NCI-H226 (cell line): ENCODE results near the gene ALOXE3.
"Not testable (repeated sequence)": the region's sequence is repeated elsewhere in the genome, so short reads cannot be mapped to it uniquely, and the experiment has no call there.

Experiments
- DNase-seq: peaks from one replicate; pipeline ENCODE4 v3.0.0-alpha.2; 2015

The ALOXE3 gene

GRCh38 chr17:8121407-8121680 is 3.0 kb upstream of the ALOXE3 start:
- DNase-seq, result no peak

GRCh38 chr17:8120520-8121406 is 2.4 kb upstream of the ALOXE3 start:
- peak; percentile 70 for DNase-seq

GRCh38 chr17:8119581-8120519 is 1.5 kb upstream of the ALOXE3 start:
- peak; percentile 89 for DNase-seq

DNA sequence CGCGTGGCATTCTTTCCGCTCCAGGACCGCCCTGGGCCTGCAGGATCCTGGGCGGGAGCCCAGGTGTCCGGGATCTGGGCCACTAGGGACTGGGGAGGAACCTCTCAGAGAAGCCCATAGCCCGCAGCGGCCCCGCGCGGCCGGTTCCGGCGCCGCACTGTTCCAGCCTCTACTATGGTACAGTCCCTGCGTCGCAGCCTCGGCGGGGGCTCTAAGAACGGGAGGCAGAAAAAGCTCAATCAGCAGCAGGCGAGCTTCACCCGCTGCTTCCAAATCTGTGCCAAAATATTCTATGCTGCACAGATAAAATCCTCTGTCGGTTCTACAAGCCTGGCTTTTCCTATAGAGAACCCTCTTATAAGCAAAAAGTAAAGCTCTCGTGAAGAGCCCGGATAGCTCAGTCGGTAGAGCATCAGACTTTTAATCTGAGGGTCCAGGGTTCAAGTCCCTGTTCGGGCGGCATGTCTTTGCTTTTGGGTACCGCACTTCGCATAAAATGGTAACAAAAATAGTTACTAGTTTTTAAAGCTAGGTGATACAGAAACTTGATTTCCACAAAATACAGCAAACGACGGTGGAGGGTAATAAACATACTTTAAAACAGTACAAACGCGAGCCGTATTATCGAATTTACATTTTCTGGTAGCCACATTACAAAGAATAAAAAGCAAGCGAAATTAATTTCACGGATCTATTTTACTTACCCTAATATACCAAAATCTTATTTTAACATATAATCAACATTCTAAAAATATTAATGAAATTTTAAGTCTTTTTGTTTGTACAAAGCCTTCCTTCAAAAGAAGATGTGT is 661 bp upstream of the ALOXE3 start:
- DNase-seq, result peak; percentile 78

GRCh38 chr17:8117367-8117979 is 841 bp downstream of the ALOXE3 start:
- no peak for DNase-seq

DNA sequence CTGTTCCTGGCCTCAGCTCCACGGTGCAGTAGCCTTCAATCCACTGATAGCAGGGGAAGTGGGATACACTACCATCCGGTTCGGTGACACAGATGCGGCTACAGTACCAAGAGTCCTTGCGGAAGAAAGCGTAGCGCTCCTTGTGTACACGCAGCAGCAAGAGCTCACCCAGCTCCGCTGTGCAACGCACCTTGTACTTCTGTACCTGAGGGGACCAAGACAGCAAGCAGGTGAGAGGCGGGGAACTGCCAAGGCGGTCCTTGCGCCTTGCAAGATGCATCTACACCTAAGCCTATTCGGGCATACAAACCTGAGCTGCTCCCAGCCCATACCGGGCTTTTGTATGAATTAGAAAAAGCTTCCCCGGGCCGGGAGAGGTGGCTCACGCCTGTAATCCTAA is 1.5 kb downstream of the ALOXE3 start:
- DNase-seq, result no peak

DNA sequence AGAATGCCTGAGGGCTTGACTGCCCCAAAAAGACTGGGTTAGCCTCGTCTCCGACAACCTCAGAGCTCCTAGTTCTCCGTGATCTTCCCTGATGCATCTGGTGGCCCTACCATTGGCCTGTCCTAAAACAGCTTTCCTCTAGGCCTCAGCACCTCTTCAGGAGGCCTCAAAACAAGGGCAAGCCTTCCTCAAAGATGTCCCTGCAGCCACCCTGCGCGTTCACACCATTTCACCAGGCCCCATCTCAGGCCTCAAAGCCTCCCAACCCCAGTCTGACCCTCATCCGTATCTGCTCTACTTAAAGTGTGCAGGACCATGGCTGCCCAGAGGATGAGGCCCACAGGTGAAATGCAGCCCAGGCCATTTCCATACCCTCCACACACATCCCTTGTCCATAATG is 7.4 kb downstream of the ALOXE3 start:
- DNase-seq, result no peak

DNA sequence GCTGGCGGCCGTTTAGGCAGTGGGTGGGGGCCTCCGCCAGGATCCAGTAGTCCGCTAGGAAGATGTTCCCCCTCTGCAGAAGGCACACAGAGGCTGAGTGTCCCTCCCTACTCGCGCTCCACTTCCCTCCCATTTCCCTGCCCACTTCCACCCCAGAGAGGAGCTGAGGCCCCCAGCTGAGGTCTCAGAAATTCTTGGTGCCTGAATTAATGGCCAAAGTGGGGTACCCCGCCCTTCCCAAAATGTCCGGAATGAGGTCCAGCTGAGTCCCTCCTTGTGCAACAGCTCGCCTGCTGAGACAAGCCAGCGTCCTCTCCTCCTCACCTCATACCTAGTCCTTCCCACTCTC is 7.9 kb downstream of the ALOXE3 start:
- DNase-seq, result no peak

GRCh38 chr17:8109661-8110455 is 8.5 kb downstream of the ALOXE3 start:
- no peak for DNase-seq

DNA sequence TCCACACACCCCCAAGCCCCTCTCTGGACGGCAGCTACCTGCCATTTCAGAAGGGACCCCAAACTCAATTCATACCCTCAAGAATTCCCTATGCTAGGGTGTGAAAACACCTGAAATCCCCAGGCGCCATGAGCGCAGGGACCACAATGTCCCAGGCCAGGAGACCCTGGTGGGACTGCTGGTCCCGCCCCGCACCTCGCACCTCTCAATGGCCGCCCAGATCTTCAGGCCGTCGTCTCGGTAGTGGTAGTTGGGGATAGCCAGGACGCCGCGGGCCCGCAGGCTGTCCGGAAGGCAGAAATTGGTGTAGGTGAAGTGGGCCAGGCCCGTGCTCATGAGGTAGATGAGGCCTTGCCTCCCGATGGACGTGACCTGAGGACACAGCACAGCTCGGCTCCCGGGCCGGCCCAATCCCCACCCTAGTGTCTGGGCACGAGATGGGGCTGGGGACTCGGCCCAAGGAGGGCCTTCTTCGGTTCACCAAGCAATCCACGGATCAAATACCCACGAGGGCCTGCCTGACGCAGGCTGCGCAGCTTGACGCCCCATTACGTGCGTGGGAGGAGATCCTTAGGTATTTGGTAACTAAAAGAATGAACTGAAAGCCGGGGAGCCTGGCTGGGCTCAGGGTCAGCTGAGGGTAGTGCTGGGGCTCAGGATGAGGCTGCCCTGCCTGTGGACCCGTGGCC is 9.2 kb downstream of the ALOXE3 start:
- no peak for DNase-seq

DNA sequence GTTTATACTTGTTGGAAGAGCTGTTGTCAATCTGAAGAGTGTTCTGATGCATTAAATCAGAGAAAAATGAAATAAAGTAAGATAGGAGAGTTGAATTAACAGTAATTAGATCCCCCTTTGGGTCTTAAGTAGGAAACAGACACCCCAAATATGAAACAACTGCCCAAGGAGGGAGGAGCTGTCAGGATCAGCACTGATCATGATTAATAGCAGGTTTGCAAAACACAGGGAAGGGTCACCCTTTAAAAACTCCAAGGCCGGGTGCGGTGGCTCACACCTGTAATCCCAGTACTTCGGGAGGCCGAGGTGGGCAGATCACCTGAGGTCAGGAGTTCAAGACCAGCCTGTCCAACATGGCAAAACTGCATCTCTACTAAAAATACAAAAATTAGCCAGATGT is 11.3 kb downstream of the ALOXE3 start:
- not testable (repeated sequence) for DNase-seq

DNA sequence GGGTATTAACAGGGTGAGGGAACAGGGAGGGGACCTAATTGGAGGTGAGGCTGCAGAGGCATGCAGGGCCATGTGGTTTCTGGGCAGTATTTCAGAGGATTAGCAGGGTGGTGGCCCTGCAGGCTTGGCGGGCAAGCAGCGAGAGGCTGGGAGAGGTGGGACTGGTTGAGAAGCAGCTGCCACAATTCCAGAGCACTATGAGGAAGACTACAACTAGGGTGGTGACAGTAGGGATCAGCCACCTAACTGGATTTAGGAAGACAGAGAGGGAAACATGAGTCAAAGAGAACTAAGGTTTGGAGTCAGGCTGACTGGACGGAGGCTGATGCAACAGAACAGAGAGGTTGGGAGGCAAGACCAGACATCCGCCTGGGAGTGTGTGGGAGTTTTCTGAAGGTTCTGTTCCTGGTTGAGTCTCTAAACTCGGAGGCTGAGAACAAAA is 12.3 kb downstream of the ALOXE3 start:
- DNase-seq, result peak; percentile 63

DNA sequence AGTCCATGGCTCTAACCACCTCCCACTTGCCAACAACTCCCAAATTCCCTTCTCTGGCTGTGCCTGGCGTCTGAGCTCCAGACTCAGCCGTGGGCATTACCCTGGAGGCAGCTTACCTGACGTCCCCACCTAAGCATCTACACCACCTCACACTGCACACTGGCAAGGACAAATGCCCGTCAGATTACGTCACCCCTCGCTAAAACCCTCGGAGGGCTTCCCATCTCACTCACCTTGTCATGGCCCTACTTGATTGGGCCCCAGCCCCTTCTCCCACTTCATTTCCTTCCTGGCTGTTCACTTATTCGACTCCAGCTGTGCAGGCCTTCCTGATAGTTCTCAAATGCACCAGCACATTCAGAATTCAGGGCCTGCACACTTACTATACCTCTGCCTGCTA is 13.4 kb downstream of the ALOXE3 start:
- DNase-seq, result no peak

- no peak for DNase-seq
Measured at GRCh38 chr17:8103549-8103948, 14.8 kb downstream of the ALOXE3 start.

GRCh38 chr17:8101721-8102120 is 16.6 kb downstream of the ALOXE3 start:
- no peak for DNase-seq

DNA sequence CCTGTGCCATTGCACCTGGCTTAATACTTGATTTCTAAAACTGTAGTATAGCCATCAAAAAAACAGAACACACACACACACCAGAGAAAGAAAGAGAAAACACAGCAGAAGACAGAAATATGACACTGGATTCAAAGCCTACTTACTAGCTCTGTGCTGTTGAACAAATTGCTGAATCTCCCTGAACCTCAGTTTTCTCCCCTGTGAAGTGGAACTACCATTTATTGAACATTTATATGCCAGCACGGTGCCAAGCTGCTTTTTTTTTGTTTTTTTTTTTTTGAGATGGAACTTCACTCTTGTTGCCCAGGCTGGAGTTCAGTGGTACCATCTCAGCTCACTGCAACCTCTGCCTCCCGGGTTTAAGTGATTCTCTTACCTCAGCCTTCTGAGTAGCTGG is 17.6 kb downstream of the ALOXE3 start:
- DNase-seq, result no peak

DNA sequence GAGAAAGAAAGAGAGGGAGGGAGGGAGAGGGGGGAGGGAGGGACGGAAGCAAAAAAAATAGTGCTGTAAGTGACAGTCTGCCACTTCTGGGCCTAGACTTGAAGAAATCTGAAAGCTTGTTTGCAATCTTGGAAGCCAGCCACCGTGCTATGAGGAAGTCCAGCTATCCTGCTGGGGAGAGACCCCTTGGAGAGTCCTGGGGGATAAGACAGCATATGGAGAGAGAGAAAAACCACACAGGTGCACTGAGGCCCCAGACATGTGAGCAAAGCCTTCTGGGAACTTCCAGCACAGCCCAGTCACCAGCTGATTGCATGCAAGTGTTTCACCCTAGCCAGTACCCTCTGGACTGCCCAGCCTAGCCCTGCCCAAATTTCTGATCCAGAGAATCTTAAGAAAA is 18.2 kb downstream of the ALOXE3 start:
- DNase-seq, result no peak

GRCh38 chr17:8096541-8096940 is 21.8 kb downstream of the ALOXE3 start:
- DNase-seq, result no peak

- DNase-seq, result no peak
Measured at GRCh38 chr17:8095361-8095760, 23.0 kb downstream of the ALOXE3 start.

GRCh38 chr17:8091033-8091687 is 27.2 kb downstream of the ALOXE3 start:
- DNase-seq, result no peak

- DNase-seq, result no peak
Measured at GRCh38 chr17:8089728-8090127, 28.6 kb downstream of the ALOXE3 start.
